HG03457 (cell line): ENCODE results near the gene TRAF2.
"Not testable (repeated sequence)": the region's sequence is repeated elsewhere in the genome, so short reads cannot be mapped to it uniquely, and the experiment has no call there.

Experiments
- ATAC-seq: cut with Tn5 transposase; IDR thresholded peaks from one replicate; pipeline ENCODE4 v1.9.1; 2021; ENCODE audit warnings: moderate number of reproducible peaks; ENCODE audit not compliant: unreplicated experiment

The TRAF2 gene

GRCh38 chr9:136885950-136886578, at the start of gene TRAF2:
TRAF2 (plus strand) TSS chr9:136886516; CDS start chr9:136898741, 12,225 bp downstream.
- peak; percentile 73 for ATAC-seq

GRCh38 chr9:136837146-136837855, 49.0 kb upstream of the TRAF2 start:
- no peak for ATAC-seq

GRCh38 chr9:136837856-136838277, 48.4 kb upstream of the TRAF2 start:
- ATAC-seq, result not testable (repeated sequence)

GRCh38 chr9:136838314-136839228, 47.7 kb upstream of the TRAF2 start:
- ATAC-seq, result no peak

GRCh38 chr9:136839229-136840139, 46.8 kb upstream of the TRAF2 start:
- ATAC-seq, result no peak

GRCh38 chr9:136840140-136840876, 46.0 kb upstream of the TRAF2 start:
- ATAC-seq, result no peak

DNA sequence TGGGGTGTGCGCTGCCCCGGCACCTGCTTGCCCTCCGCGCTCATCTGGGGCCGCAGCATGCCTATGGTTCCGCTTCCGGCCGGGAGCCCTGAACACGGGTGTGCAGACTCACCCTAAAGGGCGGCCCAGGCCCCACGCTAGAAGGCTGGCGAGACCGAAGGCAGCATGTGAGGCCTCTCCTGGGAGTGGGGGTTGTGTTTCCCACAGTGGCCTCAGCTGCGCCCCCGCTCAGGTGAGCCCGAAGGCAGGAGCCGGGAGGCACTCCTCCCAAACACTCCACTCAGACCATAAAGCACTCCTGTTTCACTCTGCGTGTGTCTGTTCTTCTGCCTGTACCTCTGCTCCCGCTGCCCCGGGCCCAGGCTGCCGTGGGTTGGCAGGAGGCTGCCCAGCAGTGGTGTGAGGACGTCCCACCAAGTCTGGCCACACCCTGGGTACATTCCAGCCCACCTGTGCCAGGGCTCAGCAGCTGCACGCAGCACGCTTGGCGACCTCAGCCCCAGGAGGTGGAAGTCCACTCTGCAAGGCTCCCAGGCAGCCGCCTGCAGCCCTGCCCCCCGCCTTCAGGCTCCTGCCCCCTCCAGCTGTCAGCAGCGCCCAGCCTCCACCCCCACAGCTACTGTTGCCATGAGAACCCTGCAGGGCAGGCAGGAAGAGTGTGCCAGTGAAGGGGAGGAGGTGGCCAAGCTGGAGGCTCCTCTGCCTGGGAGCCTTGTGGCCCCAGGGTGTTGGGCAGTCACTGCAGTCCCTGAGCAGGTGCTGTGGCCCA, 45.3 kb upstream of the TRAF2 start:
- no peak for ATAC-seq

DNA sequence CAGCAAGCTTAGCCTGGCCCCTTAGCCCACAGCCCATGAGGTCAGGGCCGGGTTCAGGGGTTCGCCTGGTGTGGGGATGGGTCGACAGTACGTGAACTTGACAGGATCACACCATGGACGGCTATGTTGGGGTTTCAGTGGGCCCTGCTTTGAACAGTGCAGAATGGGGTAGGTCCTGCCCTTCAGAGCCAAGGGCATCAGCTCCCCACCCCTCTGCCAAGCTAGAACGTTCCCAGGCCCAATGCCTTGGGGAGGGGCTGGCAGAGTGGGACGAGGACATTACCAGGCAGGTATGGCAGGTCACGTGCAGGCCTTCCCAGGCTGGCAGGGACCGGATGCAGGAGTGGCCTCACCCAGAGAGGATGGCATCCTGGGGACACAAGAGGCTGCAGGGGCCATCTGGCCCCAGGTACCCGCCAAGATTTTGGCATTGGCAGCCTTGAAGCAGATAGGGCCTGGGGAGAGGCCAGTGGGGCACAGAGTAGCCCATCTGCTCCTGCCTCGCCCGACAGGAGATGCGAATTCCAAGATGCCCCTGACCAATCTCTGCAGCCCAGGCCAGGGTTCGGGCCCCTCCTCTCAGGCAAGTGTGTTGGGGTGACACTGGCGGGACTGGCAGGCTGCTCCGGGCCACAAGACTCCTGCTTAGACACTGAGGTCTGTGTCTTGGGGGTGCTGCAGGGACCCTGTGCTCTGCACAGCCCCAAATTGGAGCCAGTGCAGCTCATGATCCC, 44.5 kb upstream of the TRAF2 start:
- not testable (repeated sequence) for ATAC-seq

GRCh38 chr9:136842380-136842948, 43.9 kb upstream of the TRAF2 start, which contains the start of gene AJM1:
AJM1 (plus strand) TSS chr9:136842478; CDS start chr9:136844415, 1,937 bp downstream.
- peak; percentile 46 for ATAC-seq

- not testable (repeated sequence) for ATAC-seq
Measured at GRCh38 chr9:136843159-136843800, 43.0 kb upstream of the TRAF2 start.

DNA sequence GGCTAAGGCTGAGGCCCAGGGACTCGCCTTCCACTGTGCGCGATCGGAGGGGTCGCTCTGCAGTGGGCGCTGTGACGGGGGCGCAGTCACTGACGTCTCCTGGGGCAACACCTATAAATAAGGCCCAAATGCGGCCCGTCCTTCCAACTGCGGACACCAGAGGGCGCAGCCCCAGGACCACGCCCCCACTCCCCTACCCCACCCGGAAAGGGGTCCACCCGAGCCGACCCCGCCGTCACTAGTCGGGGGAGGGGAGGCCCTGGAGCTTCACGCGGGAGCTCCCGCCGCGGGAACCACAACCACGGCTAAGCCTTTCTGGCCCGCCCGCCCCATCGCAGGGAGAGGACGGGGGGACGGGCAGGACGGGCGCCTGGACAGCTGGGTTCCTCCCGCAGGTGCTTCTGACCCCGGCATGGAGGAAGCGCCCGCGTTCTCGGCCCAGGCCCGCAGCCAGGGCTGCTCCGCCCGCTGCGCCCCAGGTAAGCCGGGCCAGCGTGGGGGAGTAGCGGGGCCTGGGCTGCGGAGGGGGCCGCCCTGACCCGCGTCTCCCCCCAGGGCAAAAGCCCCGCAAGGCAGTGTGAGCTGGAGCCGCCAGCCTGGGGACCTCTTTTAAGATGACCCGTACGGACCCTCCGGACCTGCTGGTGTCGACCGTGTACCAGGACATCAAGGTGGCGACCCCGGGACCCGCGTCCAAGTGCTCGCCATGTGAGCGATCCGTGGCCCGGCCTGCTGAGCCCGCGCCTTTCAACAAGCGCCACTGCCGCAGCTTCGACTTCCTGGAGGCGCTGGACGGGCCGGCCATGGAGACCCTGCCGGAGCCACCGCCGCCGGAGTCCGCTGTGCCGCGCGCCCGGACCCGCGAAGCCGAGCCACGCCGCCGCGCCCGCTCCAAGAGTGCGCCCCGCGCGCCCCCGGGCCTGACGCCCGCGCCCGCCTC, 42.2 kb upstream of the TRAF2 start:
- not testable (repeated sequence) for ATAC-seq

- no peak for ATAC-seq
Measured at GRCh38 chr9:136844761-136845464, 41.4 kb upstream of the TRAF2 start.

DNA sequence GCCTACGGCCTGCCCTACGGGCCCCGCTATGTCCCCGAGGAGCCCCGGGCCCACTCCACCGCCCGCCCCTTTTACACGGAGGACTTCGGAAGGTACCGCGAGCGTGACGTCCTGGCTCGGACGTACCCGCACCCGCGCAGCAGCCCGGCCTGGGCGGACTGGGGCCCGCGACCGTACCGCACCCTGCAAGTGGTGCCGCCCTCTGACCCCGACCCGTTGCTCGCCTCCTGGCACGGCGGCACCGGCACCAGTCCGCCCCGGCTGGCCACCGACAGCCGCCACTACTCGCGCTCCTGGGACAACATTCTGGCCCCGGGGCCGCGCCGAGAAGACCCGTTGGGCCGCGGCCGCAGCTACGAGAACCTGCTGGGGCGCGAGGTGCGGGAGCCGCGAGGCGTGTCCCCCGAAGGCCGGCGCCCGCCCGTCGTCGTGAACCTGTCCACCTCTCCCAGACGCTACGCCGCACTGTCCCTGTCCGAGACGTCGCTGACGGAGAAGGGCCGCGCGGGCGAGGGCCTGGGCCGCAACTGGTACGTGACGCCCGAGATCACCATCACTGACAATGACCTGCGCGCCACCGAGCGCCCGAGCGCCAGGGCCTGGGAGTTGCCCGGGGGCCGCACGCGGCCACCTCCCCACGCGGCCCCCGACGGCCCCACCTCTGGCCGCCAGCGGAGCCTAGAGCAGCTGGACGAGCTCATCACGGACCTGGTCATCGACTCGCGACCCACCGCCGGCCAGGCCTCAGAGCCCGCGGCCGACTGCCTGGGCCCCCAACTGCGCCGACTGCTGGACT, 40.7 kb upstream of the TRAF2 start:
- ATAC-seq, result no peak

DNA sequence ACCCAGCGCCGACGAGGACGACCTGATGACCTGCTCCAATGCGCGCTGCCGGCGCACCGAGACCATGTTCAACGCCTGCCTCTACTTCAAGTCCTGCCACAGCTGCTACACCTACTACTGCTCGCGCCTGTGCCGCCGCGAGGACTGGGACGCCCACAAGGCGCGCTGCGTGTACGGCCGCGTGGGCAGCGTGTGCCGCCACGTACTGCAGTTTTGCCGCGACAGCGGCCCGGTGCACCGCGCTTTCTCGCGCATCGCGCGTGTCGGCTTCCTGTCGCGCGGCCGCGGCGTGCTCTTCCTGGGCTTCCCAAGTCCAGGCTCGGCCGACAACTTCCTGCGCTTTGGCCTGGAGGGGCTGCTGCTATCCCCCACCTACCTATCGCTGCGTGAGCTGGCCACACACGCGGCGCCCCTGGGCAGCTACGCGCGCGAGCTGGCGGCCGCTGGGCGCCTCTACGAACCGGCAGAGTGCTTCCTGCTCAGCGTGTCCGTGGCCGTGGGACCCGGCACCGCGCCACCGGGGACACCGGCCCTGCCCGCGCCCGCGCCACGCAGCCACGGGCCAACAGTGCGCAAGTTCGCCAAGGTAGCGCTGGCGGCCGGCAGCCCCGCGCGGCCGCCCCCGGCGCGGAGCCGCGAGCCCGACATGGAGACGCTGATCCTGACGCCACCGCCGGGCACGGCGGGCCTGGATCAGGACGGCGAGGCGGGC, 39.8 kb upstream of the TRAF2 start:
- no peak for ATAC-seq
